HG02840 (cell line): Measurements from ENCODE around the gene PRELID1.

ENCODE experiments used
- ATAC-seq: cut with Tn5 transposase; IDR thresholded peaks from one replicate; pipeline ENCODE4 v1.9.1; 2021; ENCODE audit warnings: mild to moderate bottlenecking, moderate library complexity, moderate number of reproducible peaks; ENCODE audit not compliant: unreplicated experiment, low FRiP score

Gene PRELID1

DNA sequence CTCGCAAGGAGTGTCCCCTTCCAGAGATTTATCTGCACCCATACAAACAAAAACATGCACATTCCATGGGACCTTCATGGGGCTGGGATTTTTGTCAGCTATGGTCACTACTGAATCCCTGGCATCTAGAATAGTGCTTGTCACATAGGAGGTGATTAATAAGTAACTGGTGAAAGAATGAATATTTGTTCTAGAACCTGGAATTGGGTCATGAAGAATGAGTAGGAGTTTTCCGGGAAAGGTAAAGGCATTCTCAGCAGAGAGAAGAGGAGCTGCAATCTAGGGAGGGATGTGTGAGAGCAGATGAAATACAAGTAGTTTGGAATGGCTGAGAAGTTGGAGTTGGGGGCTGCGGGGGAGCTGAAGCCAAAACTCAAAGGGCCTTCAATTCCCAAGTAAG is 50.7 kb downstream of the PRELID1 start:
- no peak for ATAC-seq

GRCh38 chr5:177354711-177355110 is 51.1 kb downstream of the PRELID1 start:
- no peak for ATAC-seq

GRCh38 chr5:177355162-177355867 is 51.7 kb downstream of the PRELID1 start:
- no peak for ATAC-seq

- no peak for ATAC-seq
These were observed 52.2 kb downstream of the PRELID1 start for GRCh38 chr5:177355868-177356168.
